Forelimb muscle (tissue), 1 donor: ENCODE results near the gene GCHFR. TPM values are rescaled to one million over a fixed set of nuclear protein-coding genes. Genes with fewer than 3 reads are reported as not detected.

Experiments used
- DNase-seq: peaks from one replicate; pipeline ENCODE4 v3.0.0-alpha.2; 2013; ENCODE audit warnings: low read depth
- polyA plus RNA-seq: library from polyadenylated mRNA; unstranded; fragments of 120-200 nt; gene quantifications from one replicate; pipeline ENCODE4 v1.2.1, GENCODE V29; 2013; ENCODE audit not compliant: insufficient read length

The GCHFR gene
- polyA plus RNA-seq, 1 donor, result 5.6 TPM

DNA sequence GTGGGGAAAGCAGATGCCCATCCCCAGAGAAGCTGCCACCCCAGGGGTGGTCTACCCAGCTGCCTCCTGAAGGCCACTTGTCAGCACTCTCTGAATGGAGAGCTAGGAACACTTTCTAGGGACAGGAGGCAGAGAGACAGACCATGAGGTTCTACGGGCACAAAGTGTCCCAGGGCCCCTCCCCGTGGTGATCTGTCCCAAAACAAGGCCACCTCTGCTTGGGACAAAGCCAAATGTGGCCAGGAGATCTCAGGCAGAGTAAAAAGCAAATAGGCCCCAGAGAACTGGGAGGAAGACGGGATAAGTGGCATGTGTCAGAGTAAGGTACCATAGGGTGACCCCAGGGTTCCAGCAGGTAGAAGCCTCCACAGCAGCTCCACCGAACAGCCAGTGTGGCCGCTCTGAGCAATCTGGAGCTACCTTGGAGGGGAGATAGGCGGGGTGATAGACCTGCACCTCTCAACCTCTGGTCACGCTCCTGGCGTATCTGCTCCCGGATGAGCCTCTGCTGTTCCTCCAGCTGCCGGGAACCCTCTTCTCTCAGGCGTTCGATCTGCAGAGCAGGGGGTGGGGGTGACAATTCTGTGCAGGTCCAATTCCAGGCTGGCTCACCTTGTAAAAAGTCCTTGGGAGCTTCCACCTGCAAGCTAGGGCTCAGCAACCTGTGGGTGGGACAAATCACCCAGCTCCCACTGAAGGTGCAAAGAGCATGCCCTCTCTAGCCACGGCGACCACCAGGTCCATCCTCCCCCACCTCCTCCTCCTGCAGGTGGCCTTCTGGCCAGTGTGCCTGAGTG, 12.1 kb downstream of the GCHFR start:
- DNase-seq, result no peak

GRCh38 chr15:40776537-40777141, 12.8 kb downstream of the GCHFR start:
- no peak for DNase-seq

- DNase-seq, result no peak
These were observed 18.9 kb downstream of the GCHFR start for GRCh38 chr15:40782609-40783227.

- no peak for DNase-seq
These were observed 21.3 kb downstream of the GCHFR start for GRCh38 chr15:40785164-40785563.

- DNase-seq, result no peak
These were observed 21.9 kb downstream of the GCHFR start for GRCh38 chr15:40785814-40786213.

- no peak for DNase-seq
These were observed 23.5 kb downstream of the GCHFR start for GRCh38 chr15:40787344-40787841.

DNA sequence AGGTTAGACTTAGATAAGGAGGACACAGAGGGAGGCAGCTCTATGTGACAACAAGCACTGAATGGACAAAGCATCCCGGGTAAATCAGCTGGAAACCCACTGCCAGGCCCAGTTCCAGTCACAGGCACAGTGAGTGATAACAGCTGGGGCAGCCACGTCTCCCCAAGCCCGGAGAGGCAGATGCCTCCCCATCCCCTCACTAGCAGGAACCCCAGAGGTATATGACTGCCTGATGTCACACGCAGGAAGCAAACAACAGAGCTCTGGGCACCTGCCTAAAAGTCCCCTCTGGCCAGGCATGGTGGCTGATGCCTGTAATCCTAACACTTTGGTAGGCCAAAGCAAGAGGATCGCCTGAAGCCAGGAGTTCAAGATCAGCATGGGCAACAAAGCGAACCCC, 24.1 kb downstream of the GCHFR start:
- no peak for DNase-seq

DNA sequence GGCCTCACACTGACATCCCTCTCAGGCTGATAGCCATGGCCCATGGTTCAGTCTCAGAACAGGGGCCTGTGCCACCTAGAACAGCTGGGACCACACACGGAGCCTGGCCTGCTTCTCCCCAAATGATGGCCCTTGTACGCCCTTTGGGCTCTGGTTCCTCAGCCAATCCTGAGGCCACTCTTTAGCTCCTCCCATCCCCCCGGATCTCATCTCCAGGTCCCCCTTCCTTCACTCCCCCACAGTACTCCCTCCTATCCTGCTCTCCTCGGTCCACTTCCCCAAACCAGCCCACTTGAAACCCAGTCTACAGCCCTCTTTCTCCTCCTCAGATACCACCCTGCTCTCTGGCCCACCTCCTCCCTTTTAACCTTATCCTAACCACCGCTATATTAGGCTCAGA, 25.3 kb downstream of the GCHFR start:
- DNase-seq, result no peak

DNA sequence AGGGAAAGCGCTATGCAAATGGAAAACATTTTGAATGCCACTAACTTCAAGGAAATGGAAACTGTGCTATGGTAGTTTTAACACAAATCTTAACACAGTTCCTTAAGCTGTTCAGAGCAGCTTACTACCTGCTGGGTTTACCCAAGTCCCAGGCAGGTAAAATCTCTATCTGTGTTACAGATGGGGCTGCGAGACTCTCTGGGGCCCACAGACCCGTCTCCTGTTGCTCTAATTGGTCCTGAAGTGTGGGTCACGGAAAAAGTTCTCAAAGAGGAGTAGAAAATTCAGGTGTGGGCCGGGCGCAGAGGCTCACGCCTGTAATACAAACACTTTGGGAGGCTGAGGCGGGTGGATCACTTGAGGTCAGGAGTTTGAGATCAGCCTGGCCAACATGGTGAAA, 26.1 kb downstream of the GCHFR start:
- DNase-seq, result no peak

DNA sequence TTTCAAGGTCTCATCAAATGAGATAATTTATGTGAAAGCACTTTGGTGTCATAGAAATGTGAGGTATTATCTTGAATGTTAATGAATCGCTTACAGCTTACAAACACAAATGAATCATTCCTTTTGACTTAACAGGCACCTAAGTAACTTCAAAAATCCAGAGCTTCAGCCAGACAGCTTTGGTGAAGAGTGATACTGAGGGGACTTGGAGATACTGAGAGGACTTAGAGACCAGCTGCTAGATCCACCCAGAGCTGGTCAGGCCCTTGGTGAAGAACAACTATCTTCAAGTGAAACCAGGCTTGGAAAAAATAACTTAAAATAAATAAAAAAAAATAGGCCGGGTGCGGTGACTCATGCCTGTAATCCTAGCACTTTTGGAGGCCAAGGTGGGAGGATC, 26.9 kb downstream of the GCHFR start:
- no peak for DNase-seq

GRCh38 chr15:40792394-40792793, 28.5 kb downstream of the GCHFR start:
- DNase-seq, result no peak

- DNase-seq, result no peak
These were observed 29.5 kb downstream of the GCHFR start for GRCh38 chr15:40793216-40793989.

DNA sequence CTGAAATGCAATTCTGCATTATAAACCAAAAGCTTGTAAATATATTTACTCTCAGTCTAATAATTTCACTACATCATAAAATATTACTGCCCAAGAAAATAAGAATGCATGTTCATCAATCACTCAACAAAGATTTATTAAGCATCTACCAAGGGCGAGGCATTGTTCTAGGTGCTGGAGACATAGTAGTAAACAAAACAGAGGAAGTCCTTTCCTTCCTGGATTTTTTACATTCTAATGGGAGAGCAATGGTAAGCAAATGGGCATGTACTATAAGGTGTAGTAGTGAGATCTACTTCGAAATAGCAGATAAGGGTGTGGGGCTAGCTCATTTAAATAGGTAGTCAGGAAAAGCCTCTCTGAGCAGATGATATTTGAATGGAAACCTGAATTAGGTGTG, 32.2 kb downstream of the GCHFR start:
- no peak for DNase-seq

DNA sequence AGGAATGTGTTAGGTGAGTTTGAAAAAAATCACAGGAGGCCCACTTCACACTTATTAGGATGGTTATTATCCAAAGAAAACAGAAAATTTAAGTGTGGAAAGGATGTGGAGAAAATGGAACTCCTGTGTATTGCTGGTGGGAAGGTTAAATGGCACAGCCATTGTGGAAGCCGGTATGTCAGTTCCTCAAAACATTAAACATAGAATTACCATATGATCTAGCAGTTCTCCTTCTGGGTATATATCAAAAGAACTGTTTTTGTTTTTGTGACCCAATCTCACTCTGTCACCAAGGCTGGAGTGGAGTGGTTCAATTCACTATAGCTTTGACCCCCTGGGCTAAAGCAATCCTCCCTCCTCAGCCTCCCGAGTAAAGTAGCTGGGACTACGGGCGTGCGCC, 32.6 kb downstream of the GCHFR start:
- DNase-seq, result no peak

DNA sequence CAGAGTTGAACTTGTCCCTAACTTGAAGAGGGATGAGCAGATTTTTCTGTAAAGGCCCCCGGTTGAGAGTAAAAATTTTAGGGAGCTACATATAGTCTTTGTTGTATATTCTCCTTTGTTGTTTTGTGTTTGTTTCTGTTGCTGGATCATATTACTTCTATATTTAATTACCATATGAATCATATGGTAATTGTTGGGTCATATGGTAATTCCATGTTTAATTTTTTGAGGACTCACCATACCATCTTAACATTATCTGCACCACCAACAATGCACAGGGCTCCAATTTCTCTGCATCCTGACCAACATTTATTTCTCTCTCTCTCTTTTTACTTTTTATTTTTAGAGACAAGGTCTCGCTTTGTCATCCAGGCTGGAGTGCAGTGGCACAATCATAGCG, 35.7 kb downstream of the GCHFR start:
- DNase-seq, result no peak

DNA sequence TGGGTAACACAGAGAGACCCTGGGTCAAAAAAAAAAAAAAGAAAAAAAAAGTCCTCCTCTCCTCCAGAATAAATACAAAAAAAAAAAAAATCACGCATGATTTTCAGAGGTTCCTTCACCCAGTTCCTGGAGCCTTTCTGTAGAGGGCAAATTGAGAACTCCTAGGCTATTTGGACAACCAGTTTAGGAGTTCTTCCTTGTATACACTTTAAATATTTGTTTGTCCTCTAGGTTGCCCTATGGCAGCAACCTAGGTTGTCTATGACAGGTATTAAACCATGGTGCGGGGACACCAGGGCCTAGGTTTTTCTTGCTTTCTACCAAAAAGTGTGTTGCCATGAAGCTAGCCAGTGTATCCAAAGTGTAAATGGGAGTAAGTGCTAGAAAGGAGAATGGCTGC, 39.2 kb downstream of the GCHFR start:
- no peak for DNase-seq

DNA sequence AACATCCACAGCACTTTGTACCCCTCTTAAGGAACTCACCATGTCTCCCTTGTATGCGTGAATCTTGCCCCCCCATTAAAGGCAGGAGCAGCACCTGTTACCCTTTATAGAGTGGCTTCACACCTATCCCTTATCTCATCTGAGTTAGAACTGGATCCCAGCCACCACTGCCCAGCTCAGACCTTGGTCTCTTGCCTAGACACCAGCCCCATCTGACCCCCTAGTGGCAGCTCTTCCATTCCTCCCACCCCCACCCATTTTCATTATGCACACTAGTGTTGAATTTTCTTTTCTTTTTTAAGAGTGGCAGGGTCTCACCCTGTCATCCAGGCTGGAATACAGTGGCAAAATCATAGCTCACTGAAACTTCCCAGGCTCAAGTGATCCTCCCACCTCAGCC, 39.8 kb downstream of the GCHFR start:
- DNase-seq, result no peak

DNA sequence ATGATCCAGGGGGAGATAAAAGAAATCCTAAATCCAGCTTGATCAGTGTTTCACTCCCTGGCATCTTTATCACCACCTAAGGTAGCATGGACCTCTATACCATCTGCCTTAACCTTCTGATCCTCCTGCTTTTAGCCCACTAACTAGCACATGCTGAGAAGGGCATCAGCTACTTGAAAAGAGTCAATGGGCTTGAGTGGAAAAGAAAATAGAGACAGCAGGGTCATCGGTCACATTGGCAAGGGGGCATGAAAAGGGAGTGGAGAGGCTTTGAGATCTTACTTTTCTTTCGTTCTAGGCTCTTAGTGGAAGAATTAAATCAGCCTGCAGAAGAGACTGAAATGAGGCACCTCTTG, 42.8 kb downstream of the GCHFR start:
- no peak for DNase-seq

- DNase-seq, result peak; percentile 98
These were observed 43.4 kb downstream of the GCHFR start, which contains the start of the genes DNAJC17 and ZFYVE19 for GRCh38 chr15:40807028-40807887. Gene DNAJC17 (minus strand): TSS chr15:40807473. CDS start chr15:40807446, 27 bp downstream. Gene ZFYVE19 (plus strand): TSS chr15:40807089. CDS start chr15:40807590, 501 bp downstream.

GRCh38 chr15:40807888-40808461, 44.1 kb downstream of the GCHFR start:
- DNase-seq, result no peak
